GM12891 (cell line): ENCODE data around the gene TIGD6.

Source experiments
- POLR2A ChIP-seq: IDR thresholded peaks from 2 replicates; pipeline ENCODE4 v1.6.1; 2011; ENCODE audit warnings: low read depth, low read length, control low read depth
- POLR2AphosphoS5 ChIP-seq: IDR thresholded peaks from 2 replicates; pipeline ENCODE4 v1.6.1; 2011; ENCODE audit warnings: low read depth, low read length, control low read depth

- TF ChIP-seq POLR2A (no peak), POLR2AphosphoS5 (no peak)
Measured at GRCh38 chr5:150009671-150010387, 9.4 kb upstream of the TIGD6 start.
